HL-60/S4 (cell line): ENCODE data around the gene TEX48.

Experiments
- in situ Hi-C: fragments of 300-500 bp; cut with MboI; formaldehyde crosslinking; loops from 2 replicates; pipeline ENCODE4 v1.14.3; 2022; ENCODE audit warnings: low sequenced_read_pairs

The TEX48 gene

DNA sequence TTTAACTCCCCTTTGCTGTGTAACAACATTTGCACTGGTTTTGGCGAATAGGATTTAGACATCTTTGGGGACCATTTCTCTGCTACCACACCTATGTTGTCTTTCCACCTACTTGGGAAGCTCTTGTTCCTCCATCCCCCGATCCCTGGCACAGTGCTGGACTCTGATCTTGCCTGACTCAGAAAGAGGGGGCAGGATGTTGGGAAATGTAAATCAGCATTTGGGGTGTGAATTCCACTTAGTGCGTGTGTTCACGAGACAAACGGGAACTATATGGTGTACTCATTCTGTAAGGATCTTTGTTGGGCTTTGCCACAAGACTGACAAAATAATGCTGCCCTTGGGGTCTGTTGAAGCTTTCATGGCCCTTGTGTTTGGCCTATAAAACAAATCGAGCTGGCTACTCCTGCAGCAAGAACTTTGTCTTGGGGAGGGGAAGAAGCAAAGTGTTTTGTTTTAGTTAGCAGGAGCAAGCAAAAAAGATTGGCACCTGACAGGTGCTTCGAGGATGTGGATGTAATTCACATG lies 52.4 kb downstream of the TEX48 start:
- in situ Hi-C loops: no loop called here

DNA sequence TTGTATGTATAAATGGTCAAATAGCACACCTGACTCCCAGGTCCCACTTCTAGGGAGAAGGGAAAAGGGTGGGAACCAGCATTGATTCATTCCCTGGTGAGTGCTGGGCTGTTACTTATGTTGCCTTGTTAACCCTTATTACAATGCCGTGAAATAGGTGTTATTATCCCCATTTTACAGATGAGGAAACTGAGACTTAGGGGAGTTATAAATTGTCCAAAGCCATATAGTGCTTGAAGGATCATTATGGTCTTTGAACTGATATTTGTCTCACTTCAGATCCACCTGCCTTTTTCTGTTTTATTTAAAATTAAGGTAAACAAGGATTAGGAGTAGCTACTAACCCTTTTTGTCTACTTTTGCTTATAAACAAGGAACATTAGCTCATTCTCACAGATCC lies 54.4 kb downstream of the TEX48 start:
- in situ Hi-C loops: no loop called here

DNA sequence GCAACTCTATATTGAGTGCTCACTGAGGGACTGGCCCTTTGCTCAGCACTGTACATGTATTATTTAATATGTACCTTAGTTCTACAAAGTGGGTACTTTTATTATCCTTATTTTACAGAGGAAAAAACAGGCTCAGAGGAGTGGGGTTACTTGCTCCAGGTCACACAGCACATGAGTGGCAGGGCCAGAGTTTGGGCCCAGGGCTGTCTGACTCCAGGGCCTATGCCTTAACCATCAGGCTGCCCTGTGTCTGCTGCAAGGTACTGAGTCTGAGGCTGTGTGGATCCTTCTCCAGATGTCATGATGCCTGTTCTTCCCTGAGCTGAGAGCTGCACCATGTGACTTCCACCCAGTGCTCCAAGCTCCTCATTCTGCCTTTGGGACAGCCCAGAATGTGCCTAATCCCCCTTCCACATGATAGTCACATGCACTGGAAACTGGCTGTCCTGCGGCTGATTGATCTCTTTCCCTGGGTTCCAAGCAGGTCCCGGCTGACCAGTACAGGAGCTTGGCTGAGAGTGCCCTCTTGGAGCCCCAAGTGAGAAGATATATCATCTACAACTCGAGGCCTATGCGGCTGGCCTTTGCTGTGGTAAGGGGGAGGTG lies 55.5 kb downstream of the TEX48 start:
- in situ Hi-C loops: no loop called here

- in situ Hi-C loops: no loop called here
Observed at GRCh38 chr9:114624677-114625076, 57.3 kb downstream of the TEX48 start.

GRCh38 chr9:114621975-114622609 lies 59.9 kb downstream of the TEX48 start:
- in situ Hi-C loops: no loop called here

- in situ Hi-C loops: no loop called here
Observed at GRCh38 chr9:114621561-114621960, 60.4 kb downstream of the TEX48 start.

DNA sequence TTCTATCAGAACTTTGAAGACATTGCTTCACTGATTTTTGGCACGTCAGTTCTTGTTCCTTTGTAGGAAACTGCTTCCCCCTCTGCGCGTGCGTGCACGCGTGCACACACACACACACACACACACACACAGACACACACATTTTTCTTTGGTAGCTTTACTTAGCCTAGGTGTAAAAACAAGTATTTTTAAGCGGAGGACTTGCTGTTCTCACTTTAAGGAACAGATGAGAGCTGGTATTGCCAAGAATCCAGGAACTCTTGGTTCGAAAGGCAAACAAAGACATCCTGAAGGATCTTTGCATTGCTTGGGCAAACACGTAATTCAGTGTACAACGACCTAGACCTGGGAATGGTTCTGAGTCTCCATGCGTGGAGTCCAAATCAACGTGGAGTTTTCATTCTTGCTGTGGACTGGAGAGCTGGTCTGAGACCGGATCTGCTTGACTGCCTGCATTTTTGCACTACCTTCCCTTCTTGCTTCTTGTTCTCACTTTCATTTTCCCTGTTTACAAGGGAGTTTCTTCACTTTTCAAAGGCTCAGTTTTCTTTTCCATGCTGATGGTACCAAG lies 62.7 kb downstream of the TEX48 start:
- in situ Hi-C loops: no loop called here

GRCh38 chr9:114616684-114617520 lies 65.1 kb downstream of the TEX48 start:
- in situ Hi-C loops: no loop called here
